Mesenteric fat pad (tissue), 1 donor: Measurements from ENCODE around the gene PIMREG. TPM values are rescaled to one million over a fixed set of nuclear protein-coding genes. Genes with fewer than 3 reads are reported as not detected.

Source experiments
- DNase-seq: peaks from one replicate; pipeline ENCODE4 v3.0.0-alpha.2; 2020; ENCODE audit warnings: low spot score
- long read RNA-seq: library from polyadenylated mRNA; unstranded; transcript quantifications from one replicate; pipeline ENCODE4 v2.0.0, GENCODE V29; 2020
- total RNA-seq: library from RNA; stranded (reverse); fragmentation: NEBNext Ultra II Directional; extraction: Animal tissue kit (Norgen Biotek cat#: 25700); gene quantifications from one replicate; pipeline ENCODE4 v1.2.1, GENCODE V29; 2021
- donor health status: DM: yes; HTN: yes; CAD: no.

Gene PIMREG
- total RNA-seq, result not detected
- long read RNA-seq, result 0 reads

DNA sequence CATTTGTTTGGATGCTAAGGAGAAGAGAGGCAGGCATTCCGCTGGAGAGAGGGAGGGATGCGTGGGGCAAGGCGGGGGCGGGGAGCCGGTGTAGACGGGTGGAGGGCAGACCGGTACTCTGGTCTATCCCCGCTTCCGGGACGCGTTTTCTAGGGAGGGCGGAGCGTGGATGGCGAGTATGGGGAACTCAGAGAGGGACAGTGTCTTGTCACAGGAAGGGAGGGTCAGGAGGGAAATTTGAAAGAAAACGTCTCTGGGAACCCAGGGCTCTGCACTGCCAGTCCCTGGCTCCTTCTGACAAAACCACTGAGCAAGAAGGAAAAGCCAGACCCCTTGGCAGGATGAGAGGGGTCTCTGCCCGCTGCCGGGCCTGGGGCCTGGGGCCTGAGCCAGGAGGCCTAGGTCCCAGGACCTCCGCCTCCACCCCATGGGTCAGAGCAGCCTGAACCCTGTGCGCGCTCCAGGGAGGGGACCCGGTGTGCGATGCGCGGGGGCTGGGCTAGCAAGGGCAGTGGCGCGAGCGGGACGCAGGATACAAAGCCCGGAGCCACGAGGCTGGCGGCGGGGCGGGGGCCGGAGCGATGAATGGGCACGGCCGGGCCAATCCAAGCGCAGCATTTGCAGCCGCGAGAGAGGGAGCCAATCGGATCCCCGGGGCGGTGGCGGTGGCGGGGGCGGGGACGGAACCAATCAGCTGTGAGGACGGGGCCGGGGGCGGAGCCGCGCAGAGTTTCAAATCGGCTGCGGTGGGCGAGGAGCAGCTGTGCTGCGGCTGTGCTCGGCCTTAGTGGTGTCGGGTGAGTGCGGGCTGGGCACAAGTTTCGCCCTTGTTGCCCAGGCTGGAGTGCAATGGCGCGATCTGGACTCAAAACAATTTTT lies at the start of gene PIMREG:
Gene PIMREG, plus strand, starts transcription at position 764 of the 879 bp plus-strand sequence. CDS start 656 bp downstream, outside the sequence.
- peak; percentile 99 for DNase-seq

GRCh38 chr17:6398955-6399354 lies 45.3 kb upstream of the PIMREG start:
- no peak for DNase-seq

GRCh38 chr17:6402258-6402657 lies 42.0 kb upstream of the PIMREG start:
- DNase-seq, result no peak

- no peak for DNase-seq
Observed at GRCh38 chr17:6408276-6408675, 36.0 kb upstream of the PIMREG start.

GRCh38 chr17:6408735-6409134 lies 35.5 kb upstream of the PIMREG start:
- DNase-seq, result no peak

- no peak for DNase-seq
Observed at GRCh38 chr17:6413065-6413464, 31.2 kb upstream of the PIMREG start.

DNA sequence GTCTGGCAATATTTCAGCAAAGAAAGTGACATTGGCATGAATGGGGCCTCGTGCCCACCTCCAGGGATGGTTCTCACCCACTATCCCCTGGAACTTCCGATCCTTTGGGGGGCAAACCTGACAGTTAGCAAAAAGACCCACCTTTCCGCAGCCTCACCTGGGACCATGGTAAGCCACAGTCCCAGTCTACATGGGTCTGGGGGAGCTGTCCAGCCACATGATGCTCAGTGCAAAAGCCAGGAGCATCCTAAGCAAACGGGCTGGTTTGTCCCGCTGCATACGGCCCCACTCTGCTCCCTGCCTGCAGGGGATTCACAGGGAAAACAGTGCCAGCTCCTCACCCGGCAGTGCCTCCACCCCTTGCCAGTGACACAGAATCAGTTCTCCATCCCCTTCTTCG lies 28.6 kb upstream of the PIMREG start:
- DNase-seq, result no peak

GRCh38 chr17:6420173-6420641 lies 24.0 kb upstream of the PIMREG start:
- no peak for DNase-seq

DNA sequence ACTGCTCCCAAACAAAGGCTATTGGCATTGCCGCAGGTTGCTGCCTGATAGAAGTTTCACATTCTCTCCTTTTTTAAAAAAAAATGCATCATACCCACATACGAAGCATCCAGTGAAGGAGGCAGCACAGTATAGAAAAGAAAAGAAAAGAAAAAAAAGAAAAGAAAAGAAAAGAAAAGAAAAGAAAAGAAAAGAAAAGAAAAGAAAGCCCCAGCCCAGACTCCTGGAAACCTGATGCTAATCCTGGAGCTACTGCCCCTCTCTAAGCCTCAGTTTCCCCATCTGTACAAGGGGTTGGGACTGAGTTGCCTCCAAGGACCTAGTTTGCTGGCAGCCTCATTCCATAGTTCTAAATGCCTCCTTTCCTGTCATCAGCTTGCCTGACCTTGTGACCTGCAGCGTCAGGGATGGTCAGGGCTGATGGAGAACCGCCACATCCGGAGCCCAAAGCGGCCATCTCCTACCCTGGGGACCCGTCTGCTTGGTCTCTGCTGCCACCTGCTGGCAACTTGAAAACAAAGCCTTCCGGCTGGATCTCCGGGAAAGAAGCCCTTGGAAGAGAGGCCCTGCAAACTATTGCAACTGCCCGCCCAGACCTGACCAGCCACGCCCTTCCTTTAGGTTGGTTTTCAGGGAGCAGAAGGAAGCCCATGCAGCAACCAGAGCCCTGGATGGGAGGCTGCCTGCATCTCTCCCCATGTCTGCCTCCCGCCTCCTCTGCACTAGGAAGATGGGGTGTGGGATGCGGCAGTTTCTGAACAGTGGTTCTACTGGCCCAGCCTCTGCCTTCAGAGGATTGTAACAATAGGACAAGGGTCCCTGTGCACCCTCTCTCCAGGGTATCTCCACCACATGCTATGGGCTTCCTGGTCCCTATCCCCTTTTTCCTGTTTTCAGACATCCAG lies 22.3 kb upstream of the PIMREG start:
- DNase-seq, result no peak

- no peak for DNase-seq
Observed at GRCh38 chr17:6422654-6423241, 21.5 kb upstream of the PIMREG start.

- no peak for DNase-seq
Observed at GRCh38 chr17:6423931-6424330, 20.3 kb upstream of the PIMREG start.

DNA sequence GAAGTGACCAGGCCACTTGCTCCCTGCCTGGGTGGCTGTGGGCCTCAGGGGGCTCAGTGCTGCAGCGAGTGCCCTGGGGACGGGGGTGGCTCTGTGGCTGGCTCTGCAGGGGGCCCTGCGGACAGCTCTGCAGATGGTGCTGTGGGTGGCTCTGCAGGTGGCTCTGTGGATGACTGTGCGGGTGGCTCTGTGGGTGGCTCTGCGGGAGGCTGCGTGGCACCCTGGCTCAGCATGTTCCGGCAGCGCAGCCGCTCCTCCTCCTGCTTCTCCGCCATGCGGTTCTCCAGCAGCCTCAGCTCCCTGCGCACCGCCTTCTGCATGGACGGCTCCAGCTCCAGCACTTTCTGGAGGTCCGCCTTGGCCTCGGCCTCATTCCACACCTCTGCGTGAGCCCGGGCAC lies 18.8 kb upstream of the PIMREG start:
- DNase-seq, result no peak

DNA sequence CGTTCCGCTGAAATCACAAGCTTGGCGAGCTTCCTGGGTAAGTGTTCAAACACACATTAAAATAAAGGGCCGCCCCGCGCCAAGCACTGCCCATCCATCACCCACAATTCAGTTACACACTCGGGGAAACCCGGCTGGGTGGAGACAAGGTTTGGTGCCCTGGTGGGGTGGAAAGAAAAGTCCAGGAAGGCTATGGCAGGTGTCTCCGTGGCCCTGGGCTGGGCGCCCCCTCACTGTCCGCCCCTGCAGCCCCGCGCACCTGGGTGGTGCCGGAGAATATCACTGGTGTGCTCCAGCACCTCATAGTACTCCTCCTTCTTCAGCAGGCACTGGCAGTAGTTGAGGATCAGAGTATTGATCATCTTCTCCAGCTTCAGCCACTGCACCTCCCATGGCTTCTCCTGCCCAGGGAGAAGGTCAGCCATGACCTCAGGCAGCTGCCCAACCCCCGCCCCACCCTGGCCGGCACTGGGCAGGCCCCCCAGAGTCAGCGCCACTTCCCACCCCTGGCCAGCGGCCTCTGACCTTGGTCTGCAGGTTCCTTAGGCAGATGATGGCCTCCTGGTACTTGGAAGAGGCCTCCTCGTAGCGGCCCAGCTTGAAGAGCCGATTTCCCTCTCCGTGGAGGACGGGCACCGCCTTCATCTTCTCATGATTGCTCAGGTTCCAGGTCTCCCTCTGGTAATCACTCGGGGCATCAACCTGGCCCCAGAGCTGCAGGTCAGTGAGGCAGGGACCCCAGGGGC lies 17.7 kb upstream of the PIMREG start:
- DNase-seq, result no peak

GRCh38 chr17:6427279-6427781 lies 16.9 kb upstream of the PIMREG start:
- DNase-seq, result no peak

GRCh38 chr17:6428207-6428965 lies 15.9 kb upstream of the PIMREG start:
- no peak for DNase-seq

- no peak for DNase-seq
Observed at GRCh38 chr17:6429266-6429665, 15.0 kb upstream of the PIMREG start.

DNA sequence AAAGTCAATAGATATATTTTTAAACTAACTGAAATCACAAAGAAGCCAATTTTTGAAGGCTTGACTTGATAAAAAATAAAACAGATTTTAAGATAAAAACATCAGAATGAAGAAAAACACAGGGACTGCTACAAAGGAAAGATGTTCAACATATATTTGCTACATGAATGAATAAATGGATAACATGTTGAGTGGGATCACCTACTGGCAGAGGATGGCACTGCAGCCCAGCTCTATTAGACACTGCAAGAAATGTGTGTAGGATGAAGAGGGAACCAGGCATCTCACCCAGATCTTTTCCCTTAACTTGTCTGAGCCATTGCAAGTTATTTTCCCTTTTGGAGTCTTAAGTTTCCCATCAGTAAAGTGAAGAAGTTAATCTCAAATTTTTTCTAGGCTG lies 13.5 kb upstream of the PIMREG start:
- no peak for DNase-seq

- no peak for DNase-seq
Observed at GRCh38 chr17:6435051-6435450, 9.2 kb upstream of the PIMREG start, which contains the start of gene AIPL1. Gene AIPL1 (minus strand): TSS chr17:6435121. CDS start chr17:6435104, 17 bp downstream.

- no peak for DNase-seq
Observed at GRCh38 chr17:6435968-6436367, 8.3 kb upstream of the PIMREG start.

- DNase-seq, result no peak
Observed at GRCh38 chr17:6437466-6437865, 6.8 kb upstream of the PIMREG start.
